22Rv1 (cell line): ENCODE measurements around the gene C1QTNF9B.

ENCODE experiments used
- ZFX ChIP-seq: fragments of 450-650 bp; IDR thresholded peaks from 2 replicates; pipeline ENCODE4 v1.6.1; 2017; ENCODE audit warnings: antibody characterized with exemption, borderline replicate concordance
- TF ChIP-seq, protein P1 (sequence below): fragments of 450-650 bp; IDR thresholded peaks from 2 replicates; pipeline ENCODE4 v1.5.1; 2017; ENCODE audit warnings: mild to moderate bottlenecking

DNA sequence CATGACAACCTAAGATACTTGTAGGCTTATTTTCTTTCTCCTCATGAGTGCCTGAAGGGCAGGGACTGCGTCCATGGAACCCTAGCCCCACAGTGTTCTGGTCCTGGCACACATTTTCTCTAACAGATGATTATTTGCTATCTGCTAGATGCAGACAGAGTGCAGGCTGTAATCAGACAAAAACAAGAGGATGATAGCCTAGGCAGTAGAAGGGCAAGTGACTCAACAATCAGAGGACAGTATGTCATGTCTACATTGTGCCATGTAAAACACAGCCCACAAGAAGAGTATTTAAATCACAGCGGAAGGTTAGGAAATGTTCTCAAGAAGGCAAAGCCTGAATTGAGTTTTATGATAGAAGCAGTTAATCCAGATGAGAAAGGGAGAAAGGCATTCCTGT is 37.4 kb downstream of the C1QTNF9B start:
- TF ChIP-seq, protein P1, sequence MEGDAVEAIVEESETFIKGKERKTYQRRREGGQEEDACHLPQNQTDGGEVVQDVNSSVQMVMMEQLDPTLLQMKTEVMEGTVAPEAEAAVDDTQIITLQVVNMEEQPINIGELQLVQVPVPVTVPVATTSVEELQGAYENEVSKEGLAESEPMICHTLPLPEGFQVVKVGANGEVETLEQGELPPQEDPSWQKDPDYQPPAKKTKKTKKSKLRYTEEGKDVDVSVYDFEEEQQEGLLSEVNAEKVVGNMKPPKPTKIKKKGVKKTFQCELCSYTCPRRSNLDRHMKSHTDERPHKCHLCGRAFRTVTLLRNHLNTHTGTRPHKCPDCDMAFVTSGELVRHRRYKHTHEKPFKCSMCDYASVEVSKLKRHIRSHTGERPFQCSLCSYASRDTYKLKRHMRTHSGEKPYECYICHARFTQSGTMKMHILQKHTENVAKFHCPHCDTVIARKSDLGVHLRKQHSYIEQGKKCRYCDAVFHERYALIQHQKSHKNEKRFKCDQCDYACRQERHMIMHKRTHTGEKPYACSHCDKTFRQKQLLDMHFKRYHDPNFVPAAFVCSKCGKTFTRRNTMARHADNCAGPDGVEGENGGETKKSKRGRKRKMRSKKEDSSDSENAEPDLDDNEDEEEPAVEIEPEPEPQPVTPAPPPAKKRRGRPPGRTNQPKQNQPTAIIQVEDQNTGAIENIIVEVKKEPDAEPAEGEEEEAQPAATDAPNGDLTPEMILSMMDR = no peak
- TF ChIP-seq ZFX = no peak
